Neural progenitor cell (in vitro differentiated cells): ENCODE measurements around the gene ANKS1B.

Experiments used
- CTCF ChIP-seq: fragments of 200-600 bp; sonication (generic); IDR thresholded peaks from 2 replicates; pipeline ENCODE4 v1.5.1; 2017; ENCODE audit warnings: antibody characterized with exemption, mild to moderate bottlenecking
- EZH2 ChIP-seq: fragments of 200-600 bp; sonication (generic); IDR thresholded peaks from 2 replicates; pipeline ENCODE4 v1.6.1; 2017; ENCODE audit warnings: antibody characterized with exemption, mild to moderate bottlenecking, moderate library complexity

- TF ChIP-seq CTCF (no peak), EZH2 (no peak)
Measured at GRCh38 chr12:99002156-99002555, 982.6 kb downstream of the ANKS1B start.
